Vagina (tissue), 2 donors: ENCODE results near the gene PRKAB2.

ENCODE experiments used
- CTCF ChIP-seq, 3 experiments: fragments of 450-650 bp in 2 of 3; fragments of 200-600 bp in 1 of 3; sonication (generic) in 1 of 3; IDR thresholded peaks; one replicate each; pipeline ENCODE4 v1.5.1; 2017 to 2019; ENCODE audit warnings: antibody characterized with exemption in 3 of 3, mild to moderate bottlenecking in 2 of 3, moderate library complexity in 2 of 3
- POLR2A ChIP-seq, 2 donors: fragments of 450-650 bp; IDR thresholded peaks; one replicate each; pipeline ENCODE4 v1.6.1; 2017; ENCODE audit warnings: antibody characterized with exemption in 2 of 2, mild to moderate bottlenecking in 2 of 2, moderate library complexity in 2 of 2
- POLR2AphosphoS5 ChIP-seq, 2 donors: sonication (generic); formaldehyde crosslinking; IDR thresholded peaks; one replicate each; pipeline ENCODE4 v1.9.0; 2017; ENCODE audit warnings: antibody characterized with exemption in 2 of 2, mild to moderate bottlenecking in 2 of 2, low read depth in 1 of 2; ENCODE audit not compliant: insufficient read depth in 1 of 2

- TF ChIP-seq CTCF (IDR thresholded peaks at IDR 0.05), result no peak
- no peak for TF ChIP-seq POLR2A (IDR thresholded peaks at IDR 0.05)
- TF ChIP-seq POLR2AphosphoS5 (IDR thresholded peaks at IDR 0.05; ENCODE audit: insufficient read depth in 1 of 2, low read depth in 1 of 2), result no peak
Observed at GRCh38 chr1:147163019-147163418, 9.3 kb downstream of the PRKAB2 start.
